HEK293 (cell line): ENCODE measurements around the gene MATCAP1.

ENCODE experiments used
- CTCF ChIA-PET: fragments of 350-600 bp; formaldehyde crosslinking; extraction: SDS; loops from one replicate; lab custom pipeline; 2021; ENCODE audit warnings: antibody characterized with exemption; lab: Yijun Ruan, JAX
- POLR2A ChIA-PET: fragments of 300-600 bp; formaldehyde crosslinking; extraction: SDS; loops from one replicate; lab custom pipeline; 2020; ENCODE audit warnings: antibody characterized with exemption, inconsistent platforms; lab: Yijun Ruan, JAX
- H3K27ac ChIP-seq: fragments of 200-500 bp; sonication (Bioruptor generic); 2 replicates; pipeline ENCODE4 v1.5.1; 2014; ENCODE audit warnings: low read depth, low read length, control low read depth, inconsistent platforms; ENCODE audit errors: extremely low read depth
- H3K36me3 ChIP-seq, 2 experiments: fragments of 200-500 bp in 1 of 2; sonication (Bioruptor generic) in 1 of 2; 1 replicate in 1 of 2; 2 replicates in 1 of 2; pipeline ENCODE4 v1.5.1; 2014 to 2017; ENCODE audit warnings: inconsistent platforms in 2 of 2, low read length in 2 of 2; ENCODE audit not compliant: control insufficient read depth in 2 of 2, insufficient read depth in 1 of 2
- H3K4me1 ChIP-seq: fragments of 200-500 bp; sonication (Bioruptor generic); 2 replicates; pipeline ENCODE4 v1.5.1; 2014; ENCODE audit warnings: mild to moderate bottlenecking, low read length, inconsistent platforms; ENCODE audit not compliant: control insufficient read depth, insufficient read depth
- H3K4me3 ChIP-seq: 2 replicates; pipeline ENCODE4 v1.5.1; 2011; ENCODE audit warnings: low read depth, mild to moderate bottlenecking, control low read depth, low read length, moderate library complexity
- H3K9me3 ChIP-seq: fragments of 200-500 bp; sonication (Bioruptor generic); 2 replicates; pipeline ENCODE4 v1.5.1; 2014; ENCODE audit warnings: low read depth, low read length, inconsistent platforms; ENCODE audit not compliant: control insufficient read depth, insufficient read depth
- BCL11A ChIP-seq: fragments of 450-650 bp; formaldehyde crosslinking; IDR thresholded peaks from 2 replicates; pipeline ENCODE4 v1.5.1; 2016; ENCODE audit warnings: low read depth, missing biosample characterization, missing genetic modification characterization
- BCL6B ChIP-seq: fragments of 450-650 bp; formaldehyde crosslinking; IDR thresholded peaks from 2 replicates; pipeline ENCODE4 v1.5.1; 2017; ENCODE audit warnings: missing biosample characterization, missing genetic modification characterization
- INSM2 ChIP-seq: fragments of 450-650 bp; formaldehyde crosslinking; IDR thresholded peaks from 2 replicates; pipeline ENCODE4 v1.5.1; 2016; ENCODE audit warnings: missing biosample characterization, missing genetic modification characterization
- KLF1 ChIP-seq: fragments of 450-650 bp; formaldehyde crosslinking; IDR thresholded peaks from 2 replicates; pipeline ENCODE4 v1.5.1; 2016; ENCODE audit warnings: missing biosample characterization, missing genetic modification characterization
- KLF10 ChIP-seq: fragments of 450-650 bp; IDR thresholded peaks from 2 replicates; pipeline ENCODE4 v1.5.1; 2018; ENCODE audit warnings: missing biosample characterization, mild to moderate bottlenecking, missing genetic modification characterization
- RBAK ChIP-seq: fragments of 450-650 bp; formaldehyde crosslinking; IDR thresholded peaks from 2 replicates; pipeline ENCODE4 v1.5.1; 2016; ENCODE audit warnings: missing biosample characterization, missing genetic modification characterization
- ZFP37 ChIP-seq: fragments of 450-650 bp; formaldehyde crosslinking; IDR thresholded peaks from 2 replicates; pipeline ENCODE4 v1.5.1; 2016; ENCODE audit warnings: missing biosample characterization, missing genetic modification characterization
- ZNF155 ChIP-seq: fragments of 450-650 bp; formaldehyde crosslinking; IDR thresholded peaks from 2 replicates; pipeline ENCODE4 v1.5.1; 2016; ENCODE audit warnings: missing biosample characterization, missing genetic modification characterization
- ZNF19 ChIP-seq: fragments of 450-650 bp; formaldehyde crosslinking; IDR thresholded peaks from 2 replicates; pipeline ENCODE4; 2016; ENCODE audit warnings: missing biosample characterization, missing genetic modification characterization, low read depth
- ZNF362 ChIP-seq: fragments of 450-650 bp; formaldehyde crosslinking; IDR thresholded peaks from 2 replicates; pipeline ENCODE4 v1.5.1; 2016; ENCODE audit warnings: missing biosample characterization, missing genetic modification characterization
- ZNF37A ChIP-seq: fragments of 450-650 bp; IDR thresholded peaks from 2 replicates; pipeline ENCODE4 v1.5.1; 2018; ENCODE audit warnings: missing biosample characterization, missing genetic modification characterization
- ZNF501 ChIP-seq: fragments of 450-650 bp; formaldehyde crosslinking; IDR thresholded peaks from 2 replicates; pipeline ENCODE4 v1.5.1; 2016; ENCODE audit warnings: missing biosample characterization, missing genetic modification characterization
- ZNF555 ChIP-seq: fragments of 450-650 bp; formaldehyde crosslinking; conservative IDR thresholded peaks from 2 replicates; pipeline ENCODE4 v1.5.1; 2017; ENCODE audit warnings: missing biosample characterization, mild to moderate bottlenecking, missing genetic modification characterization, inconsistent platforms
- ZNF571 ChIP-seq: fragments of 450-650 bp; formaldehyde crosslinking; IDR thresholded peaks from 2 replicates; pipeline ENCODE4 v1.5.0; 2017; ENCODE audit warnings: missing biosample characterization, missing genetic modification characterization
- ZNF629 ChIP-seq: fragments of 450-650 bp; formaldehyde crosslinking; IDR thresholded peaks from 2 replicates; pipeline ENCODE4 v1.5.1; 2017; ENCODE audit warnings: missing biosample characterization, missing genetic modification characterization
- ZNF747 ChIP-seq: fragments of 450-650 bp; formaldehyde crosslinking; IDR thresholded peaks from 2 replicates; pipeline ENCODE4 v1.5.1; 2016; ENCODE audit warnings: missing biosample characterization, missing genetic modification characterization
- TF ChIP-seq, protein P1 (sequence below): IDR thresholded peaks from 2 replicates; pipeline ENCODE4 v1.6.1; 2011; ENCODE audit warnings: mild to moderate bottlenecking, low read depth, low read length, borderline replicate concordance

MATCAP1 gene

GRCh38 chr16:67223992-67224391 lies 40.2 kb upstream of the MATCAP1 start:
- no peaks in the 10 kb centered on the region for H3K4me1 ChIP-seq
- H3K9me3 ChIP-seq: no peaks in the 10 kb centered on the region
- peaks cover 0 to 15% of the 10 kb centered on the region in 2 experiments; a peak in 1 of 3 replicates for H3K36me3 ChIP-seq
- POLR2A ChIA-PET: interaction anchor here (1.2 to 1.6 kb wide), 3 partner anchors 22 to 26 kb away, joined by 3 to 6 read pairs (median 4); no protein-coding TSS in a partner anchor
- TF ChIP-seq, protein P1, sequence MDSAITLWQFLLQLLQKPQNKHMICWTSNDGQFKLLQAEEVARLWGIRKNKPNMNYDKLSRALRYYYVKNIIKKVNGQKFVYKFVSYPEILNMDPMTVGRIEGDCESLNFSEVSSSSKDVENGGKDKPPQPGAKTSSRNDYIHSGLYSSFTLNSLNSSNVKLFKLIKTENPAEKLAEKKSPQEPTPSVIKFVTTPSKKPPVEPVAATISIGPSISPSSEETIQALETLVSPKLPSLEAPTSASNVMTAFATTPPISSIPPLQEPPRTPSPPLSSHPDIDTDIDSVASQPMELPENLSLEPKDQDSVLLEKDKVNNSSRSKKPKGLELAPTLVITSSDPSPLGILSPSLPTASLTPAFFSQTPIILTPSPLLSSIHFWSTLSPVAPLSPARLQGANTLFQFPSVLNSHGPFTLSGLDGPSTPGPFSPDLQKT: no peak
- TF ChIP-seq ZNF501 (tag by site-specific recombination): no peak
- TF ChIP-seq ZNF155 (tag by site-specific recombination): no peak
- no peak for TF ChIP-seq ZNF629
- TF ChIP-seq ZNF362 (tag by site-specific recombination): no peak
- TF ChIP-seq KLF10 (tag by site-specific recombination): no peak
- no peak for TF ChIP-seq ZFP37 (tag by site-specific recombination)
- no peak for TF ChIP-seq KLF1 (tag by site-specific recombination)
- no peak for TF ChIP-seq BCL6B
- no peak for TF ChIP-seq ZNF37A (tag by site-specific recombination)
- TF ChIP-seq BCL11A: no peak
- TF ChIP-seq, all 188 proteins: peak for 0
- no peak overlapping the region for H3K27ac ChIP-seq
- CTCF ChIA-PET: interaction anchor here (0.7 to 1.1 kb wide), 3 partner anchors 15 to 677 kb away, joined by 3 to 5 read pairs (median 3); no protein-coding TSS in a partner anchor
- no peak overlapping the region for H3K4me3 ChIP-seq

GRCh38 chr16:67216612-67217490 lies 33.1 kb upstream of the MATCAP1 start:
- peaks cover 0 to 4% of the 10 kb centered on the region in 2 experiments; a peak in 2 of 3 replicates for H3K36me3 ChIP-seq
- H3K27ac ChIP-seq: no peak overlapping the region
- no peaks in the 10 kb centered on the region for H3K4me1 ChIP-seq
- no peak overlapping the region for H3K4me3 ChIP-seq
- CTCF ChIA-PET: interaction anchor here (0.6 kb wide), 3 partner anchors 12 to 267 kb away, joined by 3 to 4 read pairs (median 4); partner anchors contain the start of genes AGRP and ELMO3
- POLR2A ChIA-PET: no interaction called here
- H3K9me3 ChIP-seq: no peaks in the 10 kb centered on the region
- TF ChIP-seq ZNF747 (tag by site-specific recombination): no peak
- TF ChIP-seq ZNF571 (tag by site-specific recombination): no peak
- TF ChIP-seq ZNF19 (tag by site-specific recombination): no peak
- no peak for TF ChIP-seq RBAK
- no peak for TF ChIP-seq INSM2
- TF ChIP-seq ZNF555 (tag by site-specific recombination): no peak
